DMS153 treated with DMSO at 0.1 percent for 48 hours (cell line): ENCODE data around the gene MEIOC.
"Not testable (repeated sequence)": the region's sequence is repeated elsewhere in the genome, so short reads cannot be mapped to it uniquely, and the experiment has no call there.

Experiments used
- DNase-seq: peaks from one replicate; lab custom pipeline; 2025; ENCODE audit not compliant: unreplicated experiment; lab: John Stamatoyannopoulos, UW

Gene MEIOC

DNA sequence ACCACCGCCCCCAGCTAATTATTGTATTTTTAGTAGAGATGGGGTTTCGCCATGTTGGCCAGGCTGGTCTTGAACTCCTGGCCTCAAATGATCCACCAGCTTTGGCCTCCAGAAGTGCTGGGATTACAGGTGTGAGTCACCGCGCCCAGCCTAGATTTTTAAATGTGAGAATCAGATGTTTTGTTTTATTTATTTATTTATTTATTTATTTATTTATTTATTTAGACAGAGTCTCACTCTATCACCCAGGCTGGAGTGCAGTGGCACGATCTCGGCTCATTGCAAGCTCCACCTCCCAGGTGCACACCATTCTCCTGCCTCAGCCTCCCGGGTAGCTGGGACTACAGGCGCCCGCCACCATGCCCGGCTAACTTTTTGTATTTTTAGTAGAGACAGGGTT is 44.0 kb downstream of the MEIOC start:
- not testable (repeated sequence) for DNase-seq

DNA sequence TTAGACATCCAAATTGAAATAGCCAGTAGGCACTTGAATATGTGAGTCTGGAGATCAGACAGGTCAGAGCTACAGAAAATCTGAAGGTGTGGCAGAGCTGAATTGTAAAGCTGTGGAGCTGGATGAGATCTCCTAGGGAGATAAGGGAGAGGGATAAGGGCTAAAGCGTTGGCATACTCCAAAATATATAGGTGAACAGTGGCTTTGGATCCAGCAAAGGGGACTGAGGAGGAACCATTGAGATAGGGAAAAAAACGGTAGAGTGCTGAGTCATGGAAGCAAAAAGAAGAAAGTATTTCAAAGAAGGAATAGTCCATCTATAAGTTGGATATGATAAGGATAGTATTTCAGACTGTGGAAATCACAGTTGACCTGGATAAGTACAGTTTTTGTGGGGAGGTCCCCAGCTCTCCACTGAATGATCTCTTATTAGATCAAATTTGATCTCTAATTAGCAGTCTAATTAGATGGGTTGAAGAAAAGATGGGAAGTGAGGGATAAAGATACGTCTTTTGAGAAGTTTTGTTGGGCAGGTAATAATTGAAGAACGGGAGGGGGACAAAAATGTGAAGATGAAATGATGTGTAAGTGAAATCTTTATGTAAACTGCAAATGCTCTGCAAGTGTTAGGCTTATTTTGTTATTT is 51.6 kb downstream of the MEIOC start:
- DNase-seq = no peak

DNA sequence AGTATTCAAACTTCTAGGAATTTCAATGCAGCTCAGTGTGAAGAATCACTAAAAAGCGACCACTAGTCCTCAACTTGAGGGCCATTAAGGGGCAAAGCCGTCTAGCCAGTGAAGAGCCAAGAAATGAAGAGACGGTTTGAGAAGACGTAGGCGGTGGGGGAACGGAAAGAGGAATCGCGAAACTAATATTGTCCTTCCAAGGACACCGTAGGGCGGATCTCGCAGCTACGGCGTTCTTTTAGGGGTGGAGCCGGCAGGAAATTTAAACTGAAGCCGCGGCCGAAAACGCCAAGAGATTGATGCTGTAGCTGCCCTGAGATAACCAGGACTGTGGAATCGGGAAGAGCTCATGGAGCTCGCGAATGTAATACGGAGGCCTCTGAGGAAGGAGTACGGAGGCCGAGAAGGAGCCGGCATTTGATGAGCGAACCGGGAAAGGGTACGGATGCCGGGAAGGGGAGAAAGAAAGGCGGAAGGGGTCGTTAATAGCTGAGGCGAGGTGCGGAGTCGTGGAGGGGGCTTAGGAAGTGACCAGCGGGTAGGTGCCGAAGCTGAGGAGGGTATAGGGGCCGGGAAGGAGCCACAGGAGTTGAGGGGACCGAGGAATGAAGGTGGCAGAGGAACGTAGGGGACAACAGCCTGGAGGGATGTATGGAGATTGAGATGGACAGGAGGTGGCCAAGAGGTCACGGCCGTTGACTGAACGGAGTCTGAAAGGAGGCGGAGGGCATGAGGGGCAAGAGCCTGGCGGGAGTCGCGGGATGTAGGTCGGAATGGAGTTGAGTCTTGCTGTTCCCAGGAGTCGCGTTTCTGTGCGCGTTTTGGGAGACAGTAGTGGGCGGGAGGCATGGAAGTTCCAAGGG is 52.4 kb downstream of the MEIOC start, which contains the start of gene DBF4B:
Gene DBF4B, plus strand, starts transcription at position 265 of the 863 bp plus-strand sequence. Its CDS starts 156 bp downstream, at position 421.
- peak; percentile 82 for DNase-seq

DNA sequence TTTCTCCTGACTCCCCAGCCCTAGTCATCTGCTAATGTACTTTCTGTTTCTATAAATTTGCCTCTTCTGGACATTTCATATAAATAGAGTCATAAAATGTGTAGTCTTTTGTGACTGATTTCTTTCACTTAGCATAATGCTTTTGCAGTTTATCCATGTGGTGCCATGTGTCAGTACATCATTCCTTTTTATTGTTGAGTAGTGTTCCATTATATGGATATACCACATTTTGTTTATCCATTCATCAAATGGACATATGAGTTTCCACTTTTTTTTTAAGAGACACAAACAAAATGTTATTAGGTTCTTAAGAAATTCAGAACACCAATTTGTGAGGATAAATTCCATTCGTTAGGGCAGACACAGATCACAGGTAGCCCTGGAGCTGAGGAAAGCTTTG is 63.2 kb downstream of the MEIOC start:
- no peak for DNase-seq

DNA sequence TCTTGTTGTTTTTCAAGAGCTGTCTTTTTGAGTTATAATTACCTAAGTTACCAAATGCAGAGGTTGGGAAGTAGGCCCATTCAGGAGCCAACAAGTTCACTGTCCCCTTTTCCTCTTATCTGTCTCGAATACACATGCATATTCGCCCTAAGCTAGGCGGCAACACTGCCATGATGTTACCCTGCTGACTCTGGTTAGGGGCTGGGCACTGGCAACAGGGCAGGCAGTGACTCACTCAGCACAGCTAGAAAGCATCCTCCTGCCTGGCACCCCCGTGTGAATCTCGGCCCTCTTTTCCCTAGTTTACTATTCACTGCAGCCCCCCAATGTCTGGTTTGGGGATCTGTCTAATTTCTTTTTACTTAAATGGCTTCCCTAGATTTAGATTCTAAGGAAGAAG is 66.0 kb downstream of the MEIOC start:
- no peak for DNase-seq
